Fibroblast of skin of right biceps (primary cell): Measurements from ENCODE around the gene FADD.
"Not testable (repeated sequence)": the region's sequence is repeated elsewhere in the genome, so short reads cannot be mapped to it uniquely, and the experiment has no call there.

ENCODE experiments used
- DNase-seq: peaks from one replicate; pipeline ENCODE4 v3.0.0-alpha.2; 2013

The FADD gene

GRCh38 chr11:70205049-70205725 lies 2.1 kb downstream of the FADD start:
- DNase-seq, result peak; percentile 10

- DNase-seq, result no peak
Observed at GRCh38 chr11:70205766-70206165, 2.7 kb downstream of the FADD start.

- DNase-seq, result no peak
Observed at GRCh38 chr11:70206226-70206981, 3.3 kb downstream of the FADD start.

- no peak for DNase-seq
Observed at GRCh38 chr11:70206982-70207376, 3.9 kb downstream of the FADD start.

- DNase-seq, result no peak
Observed at GRCh38 chr11:70207531-70208131, 4.5 kb downstream of the FADD start.

- DNase-seq, result no peak
Observed at GRCh38 chr11:70209391-70209912, 6.4 kb downstream of the FADD start.

- DNase-seq, result peak; percentile 74
Observed at GRCh38 chr11:70210051-70210501, 7.0 kb downstream of the FADD start.

- peak; percentile 9 for DNase-seq
Observed at GRCh38 chr11:70210530-70210929, 7.4 kb downstream of the FADD start.

- no peak for DNase-seq
Observed at GRCh38 chr11:70212227-70212811, 9.2 kb downstream of the FADD start.

GRCh38 chr11:70217388-70217787 lies 14.3 kb downstream of the FADD start:
- not testable (repeated sequence) for DNase-seq

GRCh38 chr11:70218076-70218475 lies 15.0 kb downstream of the FADD start:
- DNase-seq, result not testable (repeated sequence)

- DNase-seq, result no peak
Observed at GRCh38 chr11:70220136-70220535, 17.0 kb downstream of the FADD start.

GRCh38 chr11:70220920-70221319 lies 17.8 kb downstream of the FADD start:
- peak; percentile 35 for DNase-seq

GRCh38 chr11:70225681-70226177 lies 22.6 kb downstream of the FADD start:
- no peak for DNase-seq

GRCh38 chr11:70226183-70226582 lies 23.1 kb downstream of the FADD start:
- DNase-seq, result no peak

- DNase-seq, result no peak
Observed at GRCh38 chr11:70226967-70227366, 23.9 kb downstream of the FADD start.

GRCh38 chr11:70229737-70230136 lies 26.6 kb downstream of the FADD start:
- no peak for DNase-seq

- peak; percentile 15 for DNase-seq
Observed at GRCh38 chr11:70230151-70230839, 27.2 kb downstream of the FADD start.

GRCh38 chr11:70230840-70231710 lies 28.0 kb downstream of the FADD start:
- DNase-seq, result no peak

GRCh38 chr11:70233034-70233433 lies 29.9 kb downstream of the FADD start:
- DNase-seq, result no peak

GRCh38 chr11:70233511-70233934 lies 30.4 kb downstream of the FADD start:
- peak; percentile 76 for DNase-seq
